SU-DHL-6 (cell line): Measurements from ENCODE around the gene GPR35.

Experiments used
- CTCF ChIP-seq: fragments of 200-600 bp; sonication (generic); IDR thresholded peaks from one replicate; pipeline ENCODE4 v1.5.1; 2017; ENCODE audit warnings: antibody characterized with exemption, mild to moderate bottlenecking, low read length, moderate library complexity; ENCODE audit not compliant: insufficient read depth, poor library complexity, severe bottlenecking
- EZH2phosphoT487 ChIP-seq: fragments of 200-600 bp; sonication (generic), shearing (Covaris generic); conservative IDR thresholded peaks from 2 replicates; pipeline ENCODE4 v1.6.1; 2018; ENCODE audit warnings: mild to moderate bottlenecking, antibody characterized with exemption, low read length, moderate library complexity, mixed read lengths

GRCh38 chr2:240597054-240597418 is 28.2 kb upstream of the GPR35 start:
- TF ChIP-seq CTCF (no peak), EZH2phosphoT487 (no peak)
